ENCODE measurements around the gene PRR18. TPM values are rescaled to one million over a fixed set of nuclear protein-coding genes. Genes with fewer than 3 reads are reported as not detected.

PRR18 gene
- total and polyA plus RNA-seq, 9 of the 15 experiments (the other 6 are each of a cell fraction or from before 2014, with no cell fraction given) = not detected

DNA sequence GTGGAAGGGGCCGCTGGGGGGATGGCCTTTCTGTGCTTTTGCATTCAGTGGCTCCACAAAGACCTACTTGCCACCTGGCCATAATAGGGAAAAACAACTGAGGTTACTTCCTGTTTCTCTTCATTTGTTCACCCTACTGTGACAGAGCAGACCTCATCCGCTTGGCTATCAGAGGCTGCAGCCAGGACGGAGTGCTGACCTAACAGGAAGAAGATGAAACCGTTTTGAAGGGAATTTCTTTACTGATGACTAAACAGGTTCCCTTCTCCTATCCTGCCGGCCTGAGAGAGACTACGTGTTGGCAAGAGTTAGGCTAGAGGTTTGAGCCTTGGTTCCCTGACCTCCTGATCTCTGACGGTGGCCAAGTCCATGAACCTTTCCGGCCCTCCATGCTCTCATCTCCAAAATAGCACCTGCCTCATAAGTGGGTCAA, 21.3 kb downstream of the PRR18 start (continued):
- TF ChIP-seq E2F4 (CRISPR knock-in tag; IDR thresholded peaks at IDR 0.05; ENCODE audit: low read depth) (no peak), SNAPC5 (CRISPR knock-in tag; IDR thresholded peaks at IDR 0.05) (no peak), MCM2 (IDR thresholded peaks at IDR 0.05; ENCODE audit: low read depth) (no peak), SMAD4 (CRISPR knock-in tag; conservative IDR thresholded peaks at IDR 0.05) (no peak), MTA1 (IDR thresholded peaks at IDR 0.05; ENCODE audit: borderline replicate concordance) (no peak), HDAC2 (IDR thresholded peaks at IDR 0.05) (no peak), MAFF (IDR thresholded peaks at IDR 0.05; ENCODE audit: low read length) (no peak), ATF1 (CRISPR knock-in tag; IDR thresholded peaks at IDR 0.05) (no peak), ATF1 (tag; IDR thresholded peaks at IDR 0.05) (no peak), ZNF324 (CRISPR knock-in tag; IDR thresholded peaks at IDR 0.05) (no peak), ZNF3 (CRISPR knock-in tag; IDR thresholded peaks at IDR 0.05) (no peak), ARID1B (IDR thresholded peaks at IDR 0.05) (peak; percentile 51; the same call in 1 of the 2 replicates), ZNF551 (CRISPR knock-in tag; IDR thresholded peaks at IDR 0.05) (no peak), HNRNPK (IDR thresholded peaks at IDR 0.05; ENCODE audit: low read depth, low read length, poor library complexity, severe bottlenecking) (no peak), CC2D1A (IDR thresholded peaks at IDR 0.05) (no peak), CHD1 (IDR thresholded peaks at IDR 0.05; ENCODE audit: low read length) (no peak), ZNF224 (CRISPR knock-in tag; IDR thresholded peaks at IDR 0.05) (no peak), ZBTB7A (IDR thresholded peaks at IDR 0.05; ENCODE audit: borderline replicate concordance, control insufficient read depth, low read depth, low read length) (no peak), ELF4 (CRISPR knock-in tag; IDR thresholded peaks at IDR 0.05) (no peak), PHF20 (IDR thresholded peaks at IDR 0.05; ENCODE audit: partially characterized antibody) (no peak), ZNF212 (CRISPR knock-in tag; IDR thresholded peaks at IDR 0.05) (no peak), CEBPB (tag; IDR thresholded peaks at IDR 0.05) (no peak), STAT5B (CRISPR knock-in tag; IDR thresholded peaks at IDR 0.05) (no peak), FOXJ3 (CRISPR knock-in tag; IDR thresholded peaks at IDR 0.05) (no peak), MCM3 (IDR thresholded peaks at IDR 0.05) (no peak)
- TF ChIP-seq, protein P1, sequence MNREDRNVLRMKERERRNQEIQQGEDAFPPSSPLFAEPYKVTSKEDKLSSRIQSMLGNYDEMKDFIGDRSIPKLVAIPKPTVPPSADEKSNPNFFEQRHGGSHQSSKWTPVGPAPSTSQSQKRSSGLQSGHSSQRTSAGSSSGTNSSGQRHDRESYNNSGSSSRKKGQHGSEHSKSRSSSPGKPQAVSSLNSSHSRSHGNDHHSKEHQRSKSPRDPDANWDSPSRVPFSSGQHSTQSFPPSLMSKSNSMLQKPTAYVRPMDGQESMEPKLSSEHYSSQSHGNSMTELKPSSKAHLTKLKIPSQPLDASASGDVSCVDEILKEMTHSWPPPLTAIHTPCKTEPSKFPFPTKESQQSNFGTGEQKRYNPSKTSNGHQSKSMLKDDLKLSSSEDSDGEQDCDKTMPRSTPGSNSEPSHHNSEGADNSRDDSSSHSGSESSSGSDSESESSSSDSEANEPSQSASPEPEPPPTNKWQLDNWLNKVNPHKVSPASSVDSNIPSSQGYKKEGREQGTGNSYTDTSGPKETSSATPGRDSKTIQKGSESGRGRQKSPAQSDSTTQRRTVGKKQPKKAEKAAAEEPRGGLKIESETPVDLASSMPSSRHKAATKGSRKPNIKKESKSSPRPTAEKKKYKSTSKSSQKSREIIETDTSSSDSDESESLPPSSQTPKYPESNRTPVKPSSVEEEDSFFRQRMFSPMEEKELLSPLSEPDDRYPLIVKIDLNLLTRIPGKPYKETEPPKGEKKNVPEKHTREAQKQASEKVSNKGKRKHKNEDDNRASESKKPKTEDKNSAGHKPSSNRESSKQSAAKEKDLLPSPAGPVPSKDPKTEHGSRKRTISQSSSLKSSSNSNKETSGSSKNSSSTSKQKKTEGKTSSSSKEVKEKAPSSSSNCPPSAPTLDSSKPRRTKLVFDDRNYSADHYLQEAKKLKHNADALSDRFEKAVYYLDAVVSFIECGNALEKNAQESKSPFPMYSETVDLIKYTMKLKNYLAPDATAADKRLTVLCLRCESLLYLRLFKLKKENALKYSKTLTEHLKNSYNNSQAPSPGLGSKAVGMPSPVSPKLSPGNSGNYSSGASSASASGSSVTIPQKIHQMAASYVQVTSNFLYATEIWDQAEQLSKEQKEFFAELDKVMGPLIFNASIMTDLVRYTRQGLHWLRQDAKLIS (CRISPR knock-in tag; IDR thresholded peaks at IDR 0.05) = no peak
- TF ChIP-seq, protein P2, sequence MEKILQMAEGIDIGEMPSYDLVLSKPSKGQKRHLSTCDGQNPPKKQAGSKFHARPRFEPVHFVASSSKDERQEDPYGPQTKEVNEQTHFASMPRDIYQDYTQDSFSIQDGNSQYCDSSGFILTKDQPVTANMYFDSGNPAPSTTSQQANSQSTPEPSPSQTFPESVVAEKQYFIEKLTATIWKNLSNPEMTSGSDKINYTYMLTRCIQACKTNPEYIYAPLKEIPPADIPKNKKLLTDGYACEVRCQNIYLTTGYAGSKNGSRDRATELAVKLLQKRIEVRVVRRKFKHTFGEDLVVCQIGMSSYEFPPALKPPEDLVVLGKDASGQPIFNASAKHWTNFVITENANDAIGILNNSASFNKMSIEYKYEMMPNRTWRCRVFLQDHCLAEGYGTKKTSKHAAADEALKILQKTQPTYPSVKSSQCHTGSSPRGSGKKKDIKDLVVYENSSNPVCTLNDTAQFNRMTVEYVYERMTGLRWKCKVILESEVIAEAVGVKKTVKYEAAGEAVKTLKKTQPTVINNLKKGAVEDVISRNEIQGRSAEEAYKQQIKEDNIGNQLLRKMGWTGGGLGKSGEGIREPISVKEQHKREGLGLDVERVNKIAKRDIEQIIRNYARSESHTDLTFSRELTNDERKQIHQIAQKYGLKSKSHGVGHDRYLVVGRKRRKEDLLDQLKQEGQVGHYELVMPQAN (IDR thresholded peaks at IDR 0.05; ENCODE audit: borderline replicate concordance) = no peak

All from K562 (cell line).